Common myeloid progenitor, CD34-positive (primary cell): ENCODE measurements around the gene PALM3.

Experiments used
- CTCF ChIA-PET: fragments of 350-600 bp; sonication (Branson Sonifier 250); formaldehyde crosslinking; loops from one replicate; lab custom pipeline; 2021; ENCODE audit warnings: antibody characterized with exemption; lab: Charles Lee
- POLR2A ChIA-PET: fragments of 350-600 bp; sonication (Branson Sonifier 250); formaldehyde crosslinking; loops from one replicate; lab custom pipeline; 2021; ENCODE audit warnings: antibody characterized with exemption; lab: Charles Lee
- DNase-seq, 3 donors: peaks; one replicate each; pipeline versions ENCODE4 v3.0.0 to v3.0.0-alpha.2; 2013
- H3K27ac ChIP-seq, 2 experiments: 1 replicate in 1 of 2; 2 replicates in 1 of 2; pipeline ENCODE4 v1.7.0; 2013; ENCODE audit warnings: inconsistent platforms in 2 of 2, low read length in 2 of 2, mild to moderate bottlenecking in 2 of 2, low read depth in 1 of 2, moderate library complexity in 1 of 2; ENCODE audit not compliant: severe bottlenecking in 2 of 2, insufficient read depth in 1 of 2, poor library complexity in 1 of 2
- H3K27me3 ChIP-seq, 5 experiments: replicated peaks in 2 of 5; 1 replicate in 3 of 5; 2 replicates in 2 of 5; pipeline versions ENCODE4 v1.6.1 to v1.7.0; 2013; ENCODE audit warnings: low read length in 4 of 5, mild to moderate bottlenecking in 2 of 5, moderate library complexity in 2 of 5, inconsistent platforms in 1 of 5; ENCODE audit not compliant: insufficient read depth in 5 of 5, control insufficient read depth in 4 of 5
- H3K36me3 ChIP-seq, 4 experiments: 1 replicate in 2 of 4; 2 replicates in 2 of 4; pipeline versions ENCODE4 v1.6.1 to v1.7.0; 2013; ENCODE audit warnings: low read length in 3 of 4, control low read depth in 1 of 4, mild to moderate bottlenecking in 1 of 4; ENCODE audit not compliant: control insufficient read depth in 4 of 4, insufficient read depth in 4 of 4
- H3K4me1 ChIP-seq, 4 experiments: 1 replicate in 3 of 4; 2 replicates in 1 of 4; pipeline versions ENCODE4 v1.6.1 to v1.7.1; 2013; ENCODE audit warnings: low read length in 3 of 4, mild to moderate bottlenecking in 3 of 4, control low read depth in 1 of 4, inconsistent platforms in 1 of 4, moderate library complexity in 1 of 4; ENCODE audit not compliant: control insufficient read depth in 4 of 4, insufficient read depth in 4 of 4; ENCODE audit errors: control extremely low read depth in 1 of 4
- H3K4me3 ChIP-seq, 7 experiments: 1 replicate in 4 of 7; 2 replicates in 3 of 7; pipeline versions ENCODE4 v1.5.1 to v1.7.0; 2013; ENCODE audit warnings: mild to moderate bottlenecking in 7 of 7, low read length in 6 of 7, moderate library complexity in 6 of 7, inconsistent platforms in 2 of 7, low read depth in 2 of 7, control low read depth in 1 of 7; ENCODE audit not compliant: insufficient read depth in 4 of 7, control insufficient read depth in 1 of 7; ENCODE audit errors: extremely low read depth in 1 of 7
- H3K9me3 ChIP-seq, 5 experiments: 1 replicate in 4 of 5; 2 replicates in 1 of 5; pipeline versions ENCODE4 v1.6.1 to v1.7.1; 2013; ENCODE audit warnings: low read length in 4 of 5, mild to moderate bottlenecking in 2 of 5, inconsistent platforms in 1 of 5, low read depth in 1 of 5, moderate library complexity in 1 of 5; ENCODE audit not compliant: control insufficient read depth in 4 of 5, insufficient read depth in 2 of 5; ENCODE audit errors: control extremely low read depth in 1 of 5
- WGBS: methylation state at CpG from one replicate; pipeline ENCODE4 v1.1.5; 2013; ENCODE audit not compliant: insufficient coverage; 5-methylcytosine and 5-hydroxymethylcytosine counted together

Gene PALM3

DNA sequence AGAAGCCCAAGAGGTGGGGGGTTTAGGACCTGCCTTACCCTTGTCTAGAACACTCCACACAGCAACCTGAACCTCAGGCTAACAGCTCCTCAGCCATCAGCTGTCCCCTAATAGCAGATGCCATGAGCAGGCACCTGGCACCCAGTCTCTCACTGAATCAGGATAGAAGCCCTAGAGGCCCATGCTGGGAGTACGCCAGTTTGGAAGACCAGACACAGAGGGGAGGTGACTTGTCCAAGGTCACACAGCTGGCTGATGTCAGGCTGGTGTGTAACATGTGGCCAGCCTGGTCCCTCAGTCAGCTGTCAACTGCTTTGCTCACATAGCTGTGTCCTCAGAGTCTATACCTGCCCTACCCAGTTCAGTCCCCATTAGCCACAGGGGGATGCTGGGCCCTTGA, 41.4 kb upstream of the PALM3 start:
- no peak overlapping the region for H3K27ac ChIP-seq
- WGBS = no CpG with 5 or more reads among the region's 1 CpG
- no peaks in the 10 kb centered on the region for H3K9me3 ChIP-seq
- ChIA-PET POLR2A (interaction anchor here (0.6 kb wide), 1 partner anchor 296 kb away, joined by 4 read pairs; no protein-coding TSS in a partner anchor), CTCF (interaction anchor here (0.8 to 3.7 kb wide), 4 partner anchors 9 to 31 kb away, joined by 3 to 22 read pairs (median 3); partner anchors contain the start of gene MISP3)
- no peak overlapping the region for H3K4me3 ChIP-seq
- DNase-seq = no peak
- no peaks in the 10 kb centered on the region for H3K4me1 ChIP-seq
- H3K27me3 ChIP-seq = no peaks in the 10 kb centered on the region
- H3K36me3 ChIP-seq = peaks cover 4 to 32% (median 22%) of the 10 kb centered on the region in 4 experiments

DNA sequence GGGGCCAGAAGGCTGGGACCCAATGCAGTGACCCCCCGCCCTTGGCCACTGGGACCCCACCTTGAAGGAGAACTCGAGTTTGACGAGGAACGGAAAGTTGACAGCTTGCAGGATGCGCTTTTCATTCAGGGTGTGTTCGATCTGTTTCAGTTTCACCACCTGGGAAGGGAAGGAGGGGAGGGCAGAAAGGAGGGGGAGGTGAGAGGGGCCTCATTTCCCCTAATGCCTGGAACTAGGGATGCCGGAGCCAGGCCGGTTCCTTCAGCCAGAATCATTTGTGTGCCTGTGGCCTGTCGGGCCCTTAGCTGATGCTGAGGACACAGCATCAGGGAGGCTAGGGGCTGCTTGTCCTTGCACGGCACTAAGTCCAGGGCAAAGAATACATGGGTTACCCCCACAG, 40.9 kb upstream of the PALM3 start:
- CTCF ChIA-PET = interaction anchor here (0.8 to 3.7 kb wide), 5 partner anchors 8 to 34 kb away, joined by 3 to 22 read pairs (median 3); partner anchors contain the start of genes ASF1B and MISP3
- DNase-seq = no peak
- POLR2A ChIA-PET = interaction anchor here (0.6 kb wide), 1 partner anchor 297 kb away, joined by 4 read pairs; no protein-coding TSS in a partner anchor
- no peak overlapping the region for H3K27ac ChIP-seq
- 97% methylated on average over 10 of the region's 10 CpGs for WGBS
- no peaks in the 10 kb centered on the region for H3K27me3 ChIP-seq
- H3K4me3 ChIP-seq = no peak overlapping the region
- no peaks in the 10 kb centered on the region for H3K9me3 ChIP-seq
- no peaks in the 10 kb centered on the region for H3K4me1 ChIP-seq
- peaks cover 5 to 37% (median 22%) of the 10 kb centered on the region in 4 experiments for H3K36me3 ChIP-seq

DNA sequence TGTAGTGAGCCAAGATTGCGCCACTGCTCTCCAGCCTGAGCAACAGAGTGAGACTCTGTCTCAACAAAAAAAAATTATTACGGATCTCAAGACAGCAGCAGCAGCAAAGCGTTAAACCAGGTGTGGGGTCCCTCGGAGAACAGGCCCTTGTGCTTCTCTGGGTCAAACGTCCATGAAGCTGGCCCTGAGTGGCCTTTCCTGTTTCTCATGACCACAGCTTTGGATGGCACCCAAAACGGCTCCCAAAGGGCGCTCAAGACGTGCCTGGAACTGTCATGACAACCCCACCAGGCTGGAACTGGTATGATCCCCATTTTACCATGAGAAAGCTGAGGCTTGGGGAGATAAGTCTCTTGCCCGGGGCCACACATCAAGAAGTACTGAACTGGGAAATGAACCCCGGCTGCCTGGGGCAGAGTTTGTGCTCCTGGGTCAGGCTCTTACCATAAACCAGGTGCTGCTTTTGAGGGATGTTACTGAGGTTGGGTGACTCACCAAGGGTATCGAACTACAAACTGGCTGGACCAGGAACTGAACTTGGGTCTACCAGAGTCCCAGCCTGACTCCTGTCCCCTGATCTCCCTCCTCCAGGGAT, 40.3 kb upstream of the PALM3 start:
- Histone ChIP-seq H3K27ac (no peak overlapping the region), H3K4me3 (no peak overlapping the region), H3K27me3 (no peaks in the 10 kb centered on the region), H3K9me3 (no peaks in the 10 kb centered on the region), H3K36me3 (peaks cover 6 to 39% (median 23%) of the 10 kb centered on the region in 4 experiments), H3K4me1 (no peaks in the 10 kb centered on the region)
- WGBS = 92% methylated on average over 11 of the region's 11 CpGs
- no peak for DNase-seq
- ChIA-PET POLR2A (no interaction called here), CTCF (interaction anchor here (0.8 to 3.7 kb wide), 4 partner anchors 10 to 41 kb away, joined by 3 to 22 read pairs (median 4); partner anchors contain the start of gene ASF1B)

DNA sequence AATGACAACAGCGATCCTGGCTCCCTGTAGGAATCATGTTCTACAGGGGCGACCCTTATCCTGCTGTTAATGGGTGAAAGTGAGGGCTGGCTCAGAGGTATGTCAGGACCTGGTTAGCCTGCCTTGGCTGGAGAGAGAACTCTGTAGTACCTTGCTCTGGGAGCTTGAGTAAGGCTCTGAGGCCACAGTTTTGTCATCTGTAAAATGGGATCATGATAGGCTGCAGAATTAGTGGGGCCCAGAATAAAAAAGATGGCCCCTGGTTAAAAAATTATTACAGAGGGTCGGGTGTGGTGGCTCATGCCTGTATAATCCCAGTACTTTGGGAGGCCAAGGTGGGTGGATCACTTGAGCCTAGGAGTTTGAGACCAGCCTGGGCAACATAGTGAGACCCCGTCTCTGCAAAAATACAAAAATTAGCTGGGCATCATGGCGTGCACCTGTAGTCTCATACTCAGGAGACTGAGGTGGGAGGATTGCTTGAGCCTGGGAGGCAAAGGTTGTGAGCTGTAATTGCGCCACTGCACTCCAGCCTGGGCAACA, 39.2 kb upstream of the PALM3 start:
- no peak overlapping the region for H3K4me3 ChIP-seq
- ChIA-PET CTCF (interaction anchor here (1.0 to 3.7 kb wide), 4 partner anchors 9 to 42 kb away, joined by 3 to 22 read pairs (median 4); partner anchors contain the start of gene ASF1B), POLR2A (no interaction called here)
- H3K36me3 ChIP-seq = peaks cover 5 to 42% (median 26%) of the 10 kb centered on the region in 4 experiments
- no peak for DNase-seq
- WGBS = 100% methylated on average over 4 of the region's 6 CpGs
- no peak overlapping the region for H3K27ac ChIP-seq
- H3K9me3 ChIP-seq = no peaks in the 10 kb centered on the region
- no peaks in the 10 kb centered on the region for H3K27me3 ChIP-seq
- no peaks in the 10 kb centered on the region for H3K4me1 ChIP-seq

DNA sequence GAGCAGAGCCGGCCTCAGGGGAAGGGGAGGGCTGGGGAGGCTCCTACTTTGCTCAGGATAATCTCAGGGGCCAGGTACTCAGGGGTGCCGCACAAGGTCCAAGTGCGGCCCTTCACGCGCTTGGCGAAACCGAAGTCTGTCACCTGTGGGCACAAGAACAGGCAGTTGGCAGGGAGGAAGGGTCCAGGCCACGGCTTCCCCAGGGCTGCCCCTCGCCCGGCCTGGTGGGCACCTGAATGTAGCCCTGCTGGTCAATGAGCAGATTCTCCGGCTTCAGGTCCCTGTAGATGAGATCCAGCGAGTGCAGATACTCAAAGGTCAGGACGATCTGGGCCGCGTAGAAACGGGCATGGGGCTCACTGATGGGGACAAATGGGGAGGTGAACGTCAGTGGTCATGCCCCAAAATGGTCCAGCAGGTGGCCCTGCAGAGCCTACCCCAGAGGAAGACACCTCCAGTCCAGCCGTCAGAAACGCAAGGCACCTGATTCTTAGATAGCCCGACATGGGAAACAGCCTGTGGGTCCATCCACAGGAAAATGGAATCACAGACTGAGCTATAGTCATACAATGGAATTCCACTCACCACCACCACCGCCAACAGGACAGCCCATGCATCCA, 35.8 kb upstream of the PALM3 start:
- Histone ChIP-seq H3K4me1 (peaks cover 0 to under 1% (median under 1%) of the 10 kb centered on the region in 4 experiments), H3K4me3 (no peak overlapping the region), H3K36me3 (peaks cover 2 to 32% (median 21%) of the 10 kb centered on the region in 4 experiments), H3K9me3 (peaks cover 0 to 6% (median 0%) of the 10 kb centered on the region in 5 experiments), H3K27me3 (no peaks in the 10 kb centered on the region), H3K27ac (no peak overlapping the region)
- ChIA-PET POLR2A (no interaction called here), CTCF (interaction anchor here (1.0 to 1.2 kb wide), 2 partner anchors 39 to 218 kb away, joined by 3 to 4 read pairs; partner anchors contain the start of gene ASF1B)
- 94% methylated on average over 15 of the region's 21 CpGs for WGBS
- no peak for DNase-seq

DNA sequence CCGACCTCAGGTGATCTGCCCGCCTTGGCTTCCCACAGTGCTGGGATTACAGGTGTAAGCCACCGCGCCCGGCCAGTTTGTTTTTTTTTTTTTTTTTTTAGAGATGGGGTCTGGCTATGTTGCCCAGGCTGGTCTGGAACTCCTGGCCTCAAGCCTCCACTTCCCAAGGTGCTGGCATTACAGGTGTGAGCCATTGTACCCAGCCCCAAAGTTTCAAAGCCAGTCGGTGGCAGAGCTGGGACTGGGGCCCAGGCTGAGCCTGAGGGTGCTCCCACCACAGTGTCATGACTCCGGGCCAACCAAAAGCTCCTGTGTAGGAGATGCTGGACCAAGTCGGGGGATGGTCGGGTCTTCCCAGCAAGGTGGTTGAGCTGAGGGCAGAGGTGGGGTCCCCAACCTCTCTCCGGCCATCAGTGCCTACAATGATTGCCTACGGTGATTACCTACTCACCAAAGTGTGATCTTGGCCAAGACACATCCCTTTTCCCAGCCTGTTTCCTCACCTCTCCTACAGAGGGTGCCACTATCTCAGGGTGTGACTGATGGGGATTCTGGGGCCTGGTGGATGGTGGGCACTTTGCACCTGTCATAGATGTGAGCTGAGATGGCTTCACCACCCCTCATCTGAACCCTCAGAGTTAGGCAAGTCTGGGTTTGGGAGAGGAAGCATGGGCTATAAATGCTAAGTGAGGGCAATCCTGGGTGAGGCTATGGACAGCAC, 34.6 kb upstream of the PALM3 start:
- peaks cover 2 to 24% (median 14%) of the 10 kb centered on the region in 4 experiments for H3K36me3 ChIP-seq
- peaks cover 0 to 13% (median 9%) of the 10 kb centered on the region in 4 experiments for H3K4me1 ChIP-seq
- ChIA-PET POLR2A (no interaction called here), CTCF (interaction anchor here (0.6 to 2.1 kb wide), 5 partner anchors 9 to 213 kb away, joined by 3 to 15 read pairs (median 3); partner anchors contain the start of gene ASF1B)
- no peak overlapping the region for H3K27ac ChIP-seq
- no peak overlapping the region for H3K4me3 ChIP-seq
- peaks cover 0 to 6% (median 0%) of the 10 kb centered on the region in 5 experiments for H3K9me3 ChIP-seq
- H3K27me3 ChIP-seq = no peaks in the 10 kb centered on the region
- DNase-seq = no peak
- WGBS = 98% methylated on average over 5 of the region's 11 CpGs
